ENCODE data around the gene CLEC4A. TPM values are rescaled to one million over a fixed set of nuclear protein-coding genes. Genes with fewer than 3 reads are reported as not detected.
A peak's percentile ranks its signal among the peaks of the same experiment; 100 is the strongest.
"Not testable (repeated sequence)": the region's sequence is repeated elsewhere in the genome, so short reads cannot be mapped to it uniquely, and the experiment has no call there.

The CLEC4A gene
- total and polyA plus RNA-seq, 2 of the 8 experiments (the other 6 are each of a cell fraction or from before 2014, with no cell fraction given): 0.41 to 0.44 TPM

- H2BK5ac ChIP-seq (ENCODE audit: low read depth, low read length); H2BK20ac ChIP-seq (ENCODE audit: low read length); H3K23ac ChIP-seq (ENCODE audit: insufficient read length); H3K14ac ChIP-seq (ENCODE audit: insufficient read length); POLR2A ChIA-PET (ENCODE audit: partially characterized antibody); H3K27me3 ChIP-seq (replicated peaks in 1 of 4; ENCODE audit: control insufficient read depth in 3 of 4, extremely low read depth in 1 of 4, insufficient read depth in 3 of 4, low read length in 3 of 4); H3K27ac ChIP-seq (ENCODE audit: low read depth, low read length); H2BK120ac ChIP-seq (replicated peaks; ENCODE audit: low read depth, low read length); H3K9me3 ChIP-seq (ENCODE audit: insufficient read depth in 2 of 2, low read depth in 1 of 2, low read length in 1 of 2); H4K8ac ChIP-seq (ENCODE audit: extremely low read depth, insufficient read depth, low read length); H3K79me2 ChIP-seq (ENCODE audit: control insufficient read depth in 1 of 2, insufficient read depth in 2 of 2, low read length in 2 of 2); H3K4ac ChIP-seq (replicated peaks; ENCODE audit: insufficient read length, low read depth, low read length); H2BK15ac ChIP-seq (ENCODE audit: low read length); H3K18ac ChIP-seq (ENCODE audit: extremely low read depth, low read length); H3K4me1 ChIP-seq (replicated peaks in 1 of 4; ENCODE audit: control insufficient read depth in 3 of 4, insufficient read depth in 4 of 4, low read length in 3 of 4); H4K5ac ChIP-seq (ENCODE audit: insufficient read length, low read depth, low read length); H3K36me3 ChIP-seq (ENCODE audit: control insufficient read depth in 2 of 4, insufficient read depth in 4 of 4, low read length in 3 of 4); FAIRE-seq; H4K20me1 ChIP-seq (replicated peaks in 1 of 2; ENCODE audit: control insufficient read depth in 1 of 2, insufficient read depth in 2 of 2, low read length in 2 of 2); H3K56ac ChIP-seq (replicated peaks; ENCODE audit: insufficient read length, low read depth, low read length); H2AK5ac ChIP-seq (ENCODE audit: low read depth, low read length); H4K91ac ChIP-seq (replicated peaks; ENCODE audit: insufficient read length, low read length); H2BK12ac ChIP-seq (ENCODE audit: low read depth, low read length); H3K23me2 ChIP-seq (ENCODE audit: low read depth, low read length); H3K79me1 ChIP-seq (ENCODE audit: low read depth, low read length): not testable (repeated sequence)
- TF ChIP-seq NRF1 (IDR thresholded peaks at IDR 0.05; ENCODE audit: low read depth, low read length): peak; percentile 29; the same call in 1 of the 2 replicates
- TF ChIP-seq POLR2A (IDR thresholded peaks at IDR 0.05; ENCODE audit: control extremely low read depth in 1 of 2, low read depth in 2 of 2, low read length in 2 of 2): peak in 1 of 2 experiments; percentile 49; a peak in 1 of 3 replicates
- peak; percentile 40 to 56; a peak in 3 of 4 replicates for TF ChIP-seq RAD21 (IDR thresholded peaks at IDR 0.05 in 1 of 2, conservative IDR thresholded peaks at IDR 0.05 in 1 of 2; ENCODE audit: low read depth in 2 of 2, low read length in 2 of 2)
- TF ChIP-seq CTCF (IDR thresholded peaks at IDR 0.05; ENCODE audit: control extremely low read depth in 1 of 3, insufficient read depth in 1 of 3, low read depth in 1 of 3, low read length in 3 of 3): peak; percentile 46 to 57 (median 50); a peak in 3 of 4 replicates
- peak; percentile 51; the same call in 1 of the 2 replicates for TF ChIP-seq PHF8 (conservative IDR thresholded peaks at IDR 0.05; ENCODE audit: low read depth, low read length)
- H2AFZ ChIP-seq (ENCODE audit: low read length): peak overlapping the region; percentile 50; the same call in 1 of the 2 replicates
- WGBS, 2 experiments (ENCODE audit: extremely low coverage in 1 of 2, insufficient coverage in 1 of 2, insufficient read length in 1 of 2, insufficient replicate concordance in 2 of 2, low coverage in 1 of 2, low lambda C conversion rate in 2 of 2, missing lambda C conversion rate in 1 of 2): 15% methylated on average over 30 of the region's 43 CpGs; no CpG with 5 or more reads in 1 of the 2 experiments
- DNase-seq (ENCODE audit: low read depth in 1 of 2, low spot score in 2 of 2): peak; percentile 39 to 85
- CTCF ChIA-PET (ENCODE audit: partially characterized antibody): interaction anchor here (0.7 to 1.0 kb wide), 2 partner anchors 24 to 71 kb away, joined by 3 read pairs; partner anchors contain the start of gene ZNF705A
- peak overlapping the region; percentile 21 to 54 (median 34); a peak in 5 of 8 replicates for H3K4me3 ChIP-seq (ENCODE audit: extremely low read depth in 1 of 4, insufficient read depth in 2 of 4, low read depth in 3 of 4, low read length in 4 of 4)
- H3K9ac ChIP-seq (replicated peaks in 1 of 4; ENCODE audit: extremely low read depth in 1 of 4, low read depth in 3 of 4, low read length in 3 of 4): peak overlapping the region in 2 of 4 experiments; percentile 22 to 53; a peak in 3 of 7 replicates
- H3K4me2 ChIP-seq (ENCODE audit: insufficient read depth in 1 of 2, low read depth in 2 of 2, low read length in 2 of 2): peak overlapping the region in 1 of 2 experiments; percentile 46; a peak in 2 of 4 replicates
Measured at GRCh38 chr12:8179989-8180585, 56.7 kb downstream of the CLEC4A start.
